Central memory CD8-positive, alpha-beta T cell (primary cell): ENCODE results near the gene ZNF32.
"Not testable (repeated sequence)": the region's sequence is repeated elsewhere in the genome, so short reads cannot be mapped to it uniquely, and the experiment has no call there.

Experiments used
- ATAC-seq: fragments of 150-1000 bp; cut with Tn5 transposase; replicated peaks from 2 replicates; pipeline ENCODE4 v1.10.0; 2022; ENCODE audit warnings: mild to moderate bottlenecking, moderate FRiP score, moderate number of reproducible peaks; ENCODE audit not compliant: poor library complexity, severe bottlenecking; ENCODE audit errors: extremely low read depth
- DNase-seq, 2 donors: peaks; one replicate each; pipeline ENCODE4 v3.0.0; 2021; ENCODE audit warnings: low spot score in 2 of 2
- H3K27ac Mint-ChIP-seq: one replicate; pipeline ENCODE4 v1.8.0; 2022; ENCODE audit warnings: low read depth, mild to moderate bottlenecking, moderate library complexity, mixed read lengths
- H3K27me3 Mint-ChIP-seq: one replicate; pipeline ENCODE4 v1.8.0; 2022; ENCODE audit warnings: mixed read lengths
- H3K36me3 Mint-ChIP-seq: one replicate; pipeline ENCODE4 v1.8.0; 2022; ENCODE audit warnings: mild to moderate bottlenecking, moderate library complexity, mixed read lengths; ENCODE audit not compliant: insufficient read depth
- H3K4me1 Mint-ChIP-seq: one replicate; pipeline ENCODE4 v1.8.0; 2022; ENCODE audit warnings: mixed read lengths
- H3K4me3 Mint-ChIP-seq: one replicate; pipeline ENCODE4 v1.8.0; 2022; ENCODE audit warnings: mild to moderate bottlenecking, moderate library complexity, mixed read lengths
- H3K9me3 Mint-ChIP-seq: one replicate; pipeline ENCODE4 v1.8.0; 2022; ENCODE audit warnings: mixed read lengths

Gene ZNF32

GRCh38 chr10:43649185-43649523 lies 473 bp upstream of the ZNF32 start:
- peak overlapping the region; percentile 92 for H3K4me3 Mint-ChIP-seq
- H3K4me1 Mint-ChIP-seq = peaks cover 26% of the 10 kb centered on the region
- peak; percentile 1 for ATAC-seq
- peaks cover 22% of the 10 kb centered on the region for H3K36me3 Mint-ChIP-seq
- peaks cover 19% of the 10 kb centered on the region for H3K9me3 Mint-ChIP-seq
- DNase-seq = no peak
- H3K27ac Mint-ChIP-seq = peak overlapping the region; percentile 92
- H3K27me3 Mint-ChIP-seq = peaks cover 16% of the 10 kb centered on the region

GRCh38 chr10:43648095-43648397 lies 635 bp downstream of the ZNF32 start:
- peak overlapping the region; percentile 92 for H3K27ac Mint-ChIP-seq
- peaks cover 19% of the 10 kb centered on the region for H3K9me3 Mint-ChIP-seq
- DNase-seq (no peak), ATAC-seq (no peak)
- peaks cover 5% of the 10 kb centered on the region for H3K27me3 Mint-ChIP-seq
- H3K4me3 Mint-ChIP-seq = peak overlapping the region; percentile 92
- H3K4me1 Mint-ChIP-seq = peaks cover 20% of the 10 kb centered on the region
- H3K36me3 Mint-ChIP-seq = peaks cover 25% of the 10 kb centered on the region

- Mint-ChIP-seq H3K9me3 (peaks cover 19% of the 10 kb centered on the region), H3K27ac (peak overlapping the region; percentile 92), H3K27me3 (peaks cover under 1% of the 10 kb centered on the region), H3K4me1 (peaks cover 20% of the 10 kb centered on the region), H3K4me3 (peak overlapping the region; percentile 92), H3K36me3 (peaks cover 25% of the 10 kb centered on the region)
- ATAC-seq (no peak), DNase-seq (no peak)
These were observed 1.1 kb downstream of the ZNF32 start for GRCh38 chr10:43647576-43647975.

- no peak overlapping the region for H3K27ac Mint-ChIP-seq
- H3K36me3 Mint-ChIP-seq = peaks cover 25% of the 10 kb centered on the region
- peaks cover 19% of the 10 kb centered on the region for H3K9me3 Mint-ChIP-seq
These were observed 2.8 kb downstream of the ZNF32 start for GRCh38 chr10:43645866-43646265.

GRCh38 chr10:43644252-43644651 lies 4.4 kb downstream of the ZNF32 start:
- H3K36me3 Mint-ChIP-seq = peaks cover 23% of the 10 kb centered on the region
- peaks cover 24% of the 10 kb centered on the region for H3K9me3 Mint-ChIP-seq
- H3K27me3 Mint-ChIP-seq = no peaks in the 10 kb centered on the region

More at GRCh38 chr10:43645866-43646265, 2.8 kb downstream of the ZNF32 start:
- peaks cover 20% of the 10 kb centered on the region for H3K4me1 Mint-ChIP-seq
- H3K27me3 Mint-ChIP-seq = no peaks in the 10 kb centered on the region
- DNase-seq = no peak
- ATAC-seq = no peak
- H3K4me3 Mint-ChIP-seq = no peak overlapping the region

GRCh38 chr10:43640603-43641002 lies 8.1 kb downstream of the ZNF32 start:
- DNase-seq = no peak
- no peaks in the 10 kb centered on the region for H3K4me1 Mint-ChIP-seq
- peaks cover 13% of the 10 kb centered on the region for H3K9me3 Mint-ChIP-seq
- no peaks in the 10 kb centered on the region for H3K27me3 Mint-ChIP-seq
- H3K4me3 Mint-ChIP-seq = no peak overlapping the region
- no peak overlapping the region for H3K27ac Mint-ChIP-seq
- no peak for ATAC-seq
- peaks cover 10% of the 10 kb centered on the region for H3K36me3 Mint-ChIP-seq

More at GRCh38 chr10:43644252-43644651, 4.4 kb downstream of the ZNF32 start:
- H3K27ac Mint-ChIP-seq = no peak overlapping the region
- H3K4me3 Mint-ChIP-seq = no peak overlapping the region
- peaks cover 14% of the 10 kb centered on the region for H3K4me1 Mint-ChIP-seq
- ATAC-seq = no peak
- no peak for DNase-seq

GRCh38 chr10:43635816-43636215 lies 12.9 kb downstream of the ZNF32 start:
- H3K4me3 Mint-ChIP-seq, H3K27ac Mint-ChIP-seq, H3K27me3 Mint-ChIP-seq, ATAC-seq, H3K4me1 Mint-ChIP-seq, DNase-seq, H3K36me3 Mint-ChIP-seq: not testable (repeated sequence)
- H3K9me3 Mint-ChIP-seq = peaks cover 17% of the 10 kb centered on the region

- Mint-ChIP-seq H3K36me3 (no peaks in the 10 kb centered on the region), H3K4me3 (no peak overlapping the region), H3K9me3 (peaks cover 5% of the 10 kb centered on the region), H3K27ac (no peak overlapping the region), H3K4me1 (no peaks in the 10 kb centered on the region), H3K27me3 (no peaks in the 10 kb centered on the region)
- DNase-seq (no peak), ATAC-seq (no peak)
These were observed 19.7 kb downstream of the ZNF32 start for GRCh38 chr10:43628956-43629355.

- peaks cover 5% of the 10 kb centered on the region for H3K36me3 Mint-ChIP-seq
- peaks cover 5% of the 10 kb centered on the region for H3K9me3 Mint-ChIP-seq
- no peak for ATAC-seq
- H3K27me3 Mint-ChIP-seq = no peaks in the 10 kb centered on the region
- DNase-seq = no peak
- no peak overlapping the region for H3K4me3 Mint-ChIP-seq
- H3K4me1 Mint-ChIP-seq = peaks cover 9% of the 10 kb centered on the region
- H3K27ac Mint-ChIP-seq = no peak overlapping the region
These were observed 20.7 kb downstream of the ZNF32 start for GRCh38 chr10:43627942-43628341.

- Mint-ChIP-seq H3K4me3 (peak overlapping the region; percentile 77), H3K9me3 (peaks cover 5% of the 10 kb centered on the region), H3K36me3 (peaks cover 8% of the 10 kb centered on the region), H3K27ac (peak overlapping the region; percentile 86), H3K4me1 (peaks cover 14% of the 10 kb centered on the region), H3K27me3 (no peaks in the 10 kb centered on the region)
- no peak for DNase-seq
- peak; percentile 60 for ATAC-seq
These were observed 25.3 kb downstream of the ZNF32 start for GRCh38 chr10:43623351-43623750.

GRCh38 chr10:43622038-43622437 lies 26.6 kb downstream of the ZNF32 start:
- H3K4me1 Mint-ChIP-seq = peaks cover 14% of the 10 kb centered on the region
- H3K36me3 Mint-ChIP-seq = peaks cover 8% of the 10 kb centered on the region
- peak overlapping the region; percentile 86 for H3K27ac Mint-ChIP-seq
- ATAC-seq (no peak), DNase-seq (no peak)
- H3K27me3 Mint-ChIP-seq = no peaks in the 10 kb centered on the region
- H3K9me3 Mint-ChIP-seq = peaks cover 9% of the 10 kb centered on the region
- H3K4me3 Mint-ChIP-seq = peak overlapping the region; percentile 77

- peaks cover 21% of the 10 kb centered on the region for H3K9me3 Mint-ChIP-seq
- no peak overlapping the region for H3K4me3 Mint-ChIP-seq
- H3K27ac Mint-ChIP-seq = no peak overlapping the region
- ATAC-seq (no peak), DNase-seq (no peak)
- peaks cover 14% of the 10 kb centered on the region for H3K4me1 Mint-ChIP-seq
- H3K27me3 Mint-ChIP-seq = no peaks in the 10 kb centered on the region
- H3K36me3 Mint-ChIP-seq = peaks cover 17% of the 10 kb centered on the region
These were observed 29.3 kb downstream of the ZNF32 start for GRCh38 chr10:43619368-43619767.

- peaks cover 12% of the 10 kb centered on the region for H3K36me3 Mint-ChIP-seq
These were observed 31.8 kb downstream of the ZNF32 start for GRCh38 chr10:43616697-43617370.

More at GRCh38 chr10:43616697-43617370, 31.8 kb downstream of the ZNF32 start:
- Mint-ChIP-seq H3K9me3 (peaks cover 16% of the 10 kb centered on the region), H3K27ac (no peak overlapping the region), H3K27me3 (no peaks in the 10 kb centered on the region), H3K4me3 (no peak overlapping the region), H3K4me1 (no peaks in the 10 kb centered on the region)
- DNase-seq (no peak), ATAC-seq (no peak)
